Measurements from ENCODE around the gene NUDT4.

DNA sequence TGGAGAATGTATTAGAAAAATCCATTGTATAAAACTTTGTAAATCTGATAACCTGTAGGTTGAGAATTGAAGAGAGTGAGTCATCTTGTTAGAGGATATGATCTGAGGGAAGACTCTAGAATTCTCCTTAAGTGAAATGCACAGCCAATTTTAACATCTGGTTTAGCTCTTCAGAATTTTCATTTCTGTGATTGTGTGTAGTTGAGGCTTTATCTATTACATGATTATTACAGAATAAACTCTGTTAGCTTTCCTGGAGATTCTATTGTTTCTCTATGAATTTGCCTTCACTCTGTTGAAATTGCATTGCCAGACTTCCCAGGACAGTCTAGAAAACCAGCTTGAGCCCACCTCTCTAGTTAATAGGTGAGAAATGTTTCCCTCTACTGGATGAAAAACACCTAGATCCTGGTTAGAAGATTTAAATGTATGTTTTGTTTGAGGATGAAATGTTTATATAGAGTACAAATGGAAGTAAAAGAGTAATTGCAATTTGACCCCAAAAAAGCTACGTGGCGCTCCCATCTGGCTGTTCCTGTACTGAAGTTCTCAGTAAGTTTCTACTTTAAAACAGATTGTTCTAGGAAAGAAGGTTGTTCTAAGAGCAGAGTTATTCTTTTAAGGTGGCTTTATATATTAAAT, 2.9 kb downstream of the NUDT4 start:
- no peak for TF ChIP-seq POLR2AphosphoS5 (IDR thresholded peaks at IDR 0.05; ENCODE audit: borderline replicate concordance, low read depth, low read length)
- no peak for TF ChIP-seq EZH2 (IDR thresholded peaks at IDR 0.05)
- no peak for TF ChIP-seq FOXP2 (optimal IDR thresholded peaks at IDR 0.05; ENCODE audit: control extremely low read depth, extremely low read length, insufficient read depth)
